ENCODE results near the gene CALCOCO1.

DNA sequence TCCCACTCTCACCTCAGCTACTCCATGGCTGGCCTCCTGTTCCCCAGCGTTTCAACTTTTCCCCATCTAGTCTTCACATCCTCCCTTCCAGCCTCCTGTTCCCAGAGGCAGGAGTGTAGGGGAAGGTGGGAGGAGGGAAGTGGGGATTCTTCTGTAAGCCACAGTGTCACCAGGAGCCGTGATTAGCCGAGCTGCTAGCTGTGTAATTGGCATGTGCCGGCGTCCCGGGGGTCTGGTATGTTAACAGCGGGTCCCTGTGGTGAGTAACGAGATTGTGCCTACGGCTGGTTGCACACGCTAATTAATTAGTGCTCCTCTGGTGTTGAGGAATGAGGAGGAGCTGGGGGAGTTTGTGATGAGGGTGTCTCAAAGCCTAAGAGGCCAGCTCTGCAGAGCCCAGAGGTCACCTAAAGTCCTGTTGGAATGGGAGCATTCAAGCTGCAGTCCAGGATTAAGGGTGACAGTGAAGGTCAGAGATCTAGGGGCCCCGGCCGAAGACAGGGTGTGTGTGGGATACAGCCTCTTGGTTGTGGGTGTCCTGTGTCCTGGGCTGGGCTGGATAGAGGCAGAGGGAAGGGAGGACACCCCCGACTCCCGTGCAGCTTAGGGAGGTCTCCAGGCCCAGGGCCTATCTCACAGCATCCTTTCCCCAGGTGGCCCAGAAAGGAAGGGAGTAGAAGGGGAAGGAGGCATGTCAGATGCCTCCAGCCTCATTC is 10.0 kb upstream of the CALCOCO1 start:
- TF ChIP-seq, protein P1, sequence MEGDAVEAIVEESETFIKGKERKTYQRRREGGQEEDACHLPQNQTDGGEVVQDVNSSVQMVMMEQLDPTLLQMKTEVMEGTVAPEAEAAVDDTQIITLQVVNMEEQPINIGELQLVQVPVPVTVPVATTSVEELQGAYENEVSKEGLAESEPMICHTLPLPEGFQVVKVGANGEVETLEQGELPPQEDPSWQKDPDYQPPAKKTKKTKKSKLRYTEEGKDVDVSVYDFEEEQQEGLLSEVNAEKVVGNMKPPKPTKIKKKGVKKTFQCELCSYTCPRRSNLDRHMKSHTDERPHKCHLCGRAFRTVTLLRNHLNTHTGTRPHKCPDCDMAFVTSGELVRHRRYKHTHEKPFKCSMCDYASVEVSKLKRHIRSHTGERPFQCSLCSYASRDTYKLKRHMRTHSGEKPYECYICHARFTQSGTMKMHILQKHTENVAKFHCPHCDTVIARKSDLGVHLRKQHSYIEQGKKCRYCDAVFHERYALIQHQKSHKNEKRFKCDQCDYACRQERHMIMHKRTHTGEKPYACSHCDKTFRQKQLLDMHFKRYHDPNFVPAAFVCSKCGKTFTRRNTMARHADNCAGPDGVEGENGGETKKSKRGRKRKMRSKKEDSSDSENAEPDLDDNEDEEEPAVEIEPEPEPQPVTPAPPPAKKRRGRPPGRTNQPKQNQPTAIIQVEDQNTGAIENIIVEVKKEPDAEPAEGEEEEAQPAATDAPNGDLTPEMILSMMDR (IDR thresholded peaks at IDR 0.05): no peak
- no peak for TF ChIP-seq POLR2A (IDR thresholded peaks at IDR 0.05)

Measured in prostate gland (tissue), 2 donors.